Panc1 (cell line): Measurements from ENCODE around the gene RAB1B.

ENCODE experiments used
- POLR2AphosphoS5 ChIP-seq: IDR thresholded peaks from 2 replicates; pipeline ENCODE4 v1.6.1; 2012; ENCODE audit warnings: mild to moderate bottlenecking, low read depth, low read length, moderate library complexity
- SIN3A ChIP-seq: IDR thresholded peaks from 2 replicates; pipeline ENCODE4 v1.6.1; 2012; ENCODE audit warnings: low read depth, mild to moderate bottlenecking, low read length, moderate library complexity, borderline replicate concordance; ENCODE audit not compliant: insufficient read depth
- TF ChIP-seq, protein P1 (sequence below): fragments of 450-650 bp; IDR thresholded peaks from 2 replicates; pipeline ENCODE4 v1.5.1; 2017; ENCODE audit warnings: mild to moderate bottlenecking
- TF ChIP-seq, protein P2 (sequence below), 2 experiments: IDR thresholded peaks; 2 replicates each; pipeline ENCODE4 v1.6.1; 2011 to 2012; ENCODE audit warnings: low read depth in 2 of 2, control low read depth in 1 of 2, low read length in 1 of 2, mild to moderate bottlenecking in 1 of 2, moderate library complexity in 1 of 2; ENCODE audit not compliant: insufficient read depth in 1 of 2

DNA sequence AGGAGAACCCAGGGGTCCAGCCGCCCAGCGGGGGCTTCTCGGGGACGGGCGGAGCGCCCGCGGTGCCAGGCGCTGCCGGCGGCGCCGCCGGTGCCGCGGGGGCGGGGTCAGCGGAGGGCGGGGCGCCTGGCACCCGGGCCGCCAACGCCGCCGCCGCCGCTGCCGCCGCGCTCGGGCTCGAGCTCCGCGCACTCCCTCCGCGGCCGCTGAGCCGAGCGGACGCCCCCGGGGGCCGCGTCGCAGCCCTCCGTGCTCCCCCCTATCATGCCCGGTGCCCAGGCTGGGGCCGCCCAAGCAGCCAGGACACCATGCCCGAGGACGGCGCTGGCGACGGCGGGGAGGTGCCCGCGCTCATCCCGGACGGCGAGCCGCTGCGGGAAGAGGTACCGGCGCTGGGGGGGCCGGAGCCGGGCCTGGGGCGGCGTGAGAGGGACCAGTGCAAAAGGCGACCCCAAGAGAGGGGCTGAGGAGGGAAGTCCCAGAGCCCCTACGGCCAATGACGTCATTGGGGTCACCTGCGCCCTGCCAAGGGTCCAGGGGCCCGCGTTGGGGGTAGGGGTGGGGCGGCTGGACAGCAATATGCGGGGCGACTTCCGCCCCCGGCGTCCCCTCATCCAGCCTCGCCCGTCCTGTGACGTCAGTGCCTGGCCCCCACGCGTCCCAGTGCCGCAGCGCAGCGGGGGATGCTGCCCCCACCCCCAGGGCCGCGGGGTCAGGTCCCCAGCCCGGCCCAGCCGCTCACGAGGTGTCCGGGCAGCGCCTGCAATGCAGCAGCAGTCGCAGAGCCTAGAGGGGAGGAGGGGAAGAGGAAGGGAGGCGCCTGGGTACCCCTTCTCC lies 23.5 kb downstream of the RAB1B start, which contains the start of gene TMEM151A:
- TF ChIP-seq, protein P1, sequence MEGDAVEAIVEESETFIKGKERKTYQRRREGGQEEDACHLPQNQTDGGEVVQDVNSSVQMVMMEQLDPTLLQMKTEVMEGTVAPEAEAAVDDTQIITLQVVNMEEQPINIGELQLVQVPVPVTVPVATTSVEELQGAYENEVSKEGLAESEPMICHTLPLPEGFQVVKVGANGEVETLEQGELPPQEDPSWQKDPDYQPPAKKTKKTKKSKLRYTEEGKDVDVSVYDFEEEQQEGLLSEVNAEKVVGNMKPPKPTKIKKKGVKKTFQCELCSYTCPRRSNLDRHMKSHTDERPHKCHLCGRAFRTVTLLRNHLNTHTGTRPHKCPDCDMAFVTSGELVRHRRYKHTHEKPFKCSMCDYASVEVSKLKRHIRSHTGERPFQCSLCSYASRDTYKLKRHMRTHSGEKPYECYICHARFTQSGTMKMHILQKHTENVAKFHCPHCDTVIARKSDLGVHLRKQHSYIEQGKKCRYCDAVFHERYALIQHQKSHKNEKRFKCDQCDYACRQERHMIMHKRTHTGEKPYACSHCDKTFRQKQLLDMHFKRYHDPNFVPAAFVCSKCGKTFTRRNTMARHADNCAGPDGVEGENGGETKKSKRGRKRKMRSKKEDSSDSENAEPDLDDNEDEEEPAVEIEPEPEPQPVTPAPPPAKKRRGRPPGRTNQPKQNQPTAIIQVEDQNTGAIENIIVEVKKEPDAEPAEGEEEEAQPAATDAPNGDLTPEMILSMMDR: no peak
- TF ChIP-seq, protein P2, sequence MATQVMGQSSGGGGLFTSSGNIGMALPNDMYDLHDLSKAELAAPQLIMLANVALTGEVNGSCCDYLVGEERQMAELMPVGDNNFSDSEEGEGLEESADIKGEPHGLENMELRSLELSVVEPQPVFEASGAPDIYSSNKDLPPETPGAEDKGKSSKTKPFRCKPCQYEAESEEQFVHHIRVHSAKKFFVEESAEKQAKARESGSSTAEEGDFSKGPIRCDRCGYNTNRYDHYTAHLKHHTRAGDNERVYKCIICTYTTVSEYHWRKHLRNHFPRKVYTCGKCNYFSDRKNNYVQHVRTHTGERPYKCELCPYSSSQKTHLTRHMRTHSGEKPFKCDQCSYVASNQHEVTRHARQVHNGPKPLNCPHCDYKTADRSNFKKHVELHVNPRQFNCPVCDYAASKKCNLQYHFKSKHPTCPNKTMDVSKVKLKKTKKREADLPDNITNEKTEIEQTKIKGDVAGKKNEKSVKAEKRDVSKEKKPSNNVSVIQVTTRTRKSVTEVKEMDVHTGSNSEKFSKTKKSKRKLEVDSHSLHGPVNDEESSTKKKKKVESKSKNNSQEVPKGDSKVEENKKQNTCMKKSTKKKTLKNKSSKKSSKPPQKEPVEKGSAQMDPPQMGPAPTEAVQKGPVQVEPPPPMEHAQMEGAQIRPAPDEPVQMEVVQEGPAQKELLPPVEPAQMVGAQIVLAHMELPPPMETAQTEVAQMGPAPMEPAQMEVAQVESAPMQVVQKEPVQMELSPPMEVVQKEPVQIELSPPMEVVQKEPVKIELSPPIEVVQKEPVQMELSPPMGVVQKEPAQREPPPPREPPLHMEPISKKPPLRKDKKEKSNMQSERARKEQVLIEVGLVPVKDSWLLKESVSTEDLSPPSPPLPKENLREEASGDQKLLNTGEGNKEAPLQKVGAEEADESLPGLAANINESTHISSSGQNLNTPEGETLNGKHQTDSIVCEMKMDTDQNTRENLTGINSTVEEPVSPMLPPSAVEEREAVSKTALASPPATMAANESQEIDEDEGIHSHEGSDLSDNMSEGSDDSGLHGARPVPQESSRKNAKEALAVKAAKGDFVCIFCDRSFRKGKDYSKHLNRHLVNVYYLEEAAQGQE (IDR thresholded peaks at IDR 0.05; ENCODE audit: insufficient read depth in 1 of 2, low read depth in 2 of 2, low read length in 1 of 2): no peak
- TF ChIP-seq SIN3A (no peak), POLR2AphosphoS5 (no peak)
